ENCODE data around the gene HBA1. TPM values are rescaled to one million over a fixed set of nuclear protein-coding genes. Genes with fewer than 3 reads are reported as not detected.
"Not testable (repeated sequence)": the region's sequence is repeated elsewhere in the genome, so short reads cannot be mapped to it uniquely, and the experiment has no call there.

The HBA1 gene
- total and polyA plus RNA-seq, 10 donors: 77.8 to 25,333 (median 2,131) TPM

DNA sequence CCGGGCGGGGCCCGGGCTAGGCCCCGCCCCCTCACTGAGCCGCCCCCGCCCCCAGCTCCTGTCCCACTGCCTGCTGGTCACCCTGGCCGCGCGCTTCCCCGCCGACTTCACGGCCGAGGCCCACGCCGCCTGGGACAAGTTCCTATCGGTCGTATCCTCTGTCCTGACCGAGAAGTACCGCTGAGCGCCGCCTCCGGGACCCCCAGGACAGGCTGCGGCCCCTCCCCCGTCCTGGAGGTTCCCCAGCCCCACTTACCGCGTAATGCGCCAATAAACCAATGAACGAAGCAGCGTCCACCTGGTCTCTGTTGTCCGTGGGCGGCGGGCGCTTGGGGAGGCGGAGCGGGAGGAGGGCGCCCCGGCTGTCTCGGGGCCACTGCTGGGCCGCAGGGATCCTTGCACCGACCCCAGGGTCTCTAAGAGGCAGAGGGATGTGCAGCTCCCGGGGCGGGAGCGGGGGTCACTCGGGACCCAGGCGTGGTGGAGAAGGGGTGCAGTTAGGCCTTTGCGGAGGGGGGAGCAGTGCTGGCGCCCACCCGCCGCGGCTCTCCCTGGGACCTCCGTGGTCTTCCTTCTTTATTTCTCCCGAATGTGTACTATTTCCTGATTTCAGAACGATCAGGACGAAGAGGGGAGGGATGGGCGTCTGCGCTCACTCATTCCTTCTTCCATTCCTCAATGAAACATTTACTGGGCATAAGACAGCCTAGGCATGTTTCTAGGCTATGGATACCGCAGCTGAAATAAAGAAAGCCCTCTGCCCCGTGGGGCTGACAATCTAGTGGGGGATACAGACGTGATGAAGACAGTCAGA lies 22.1 kb upstream of the HBA1 start:
- 2 to 8% (median 2%) methylated on average over 19 to 53 of the region's 59 CpGs for WGBS, 5 donors

DNA sequence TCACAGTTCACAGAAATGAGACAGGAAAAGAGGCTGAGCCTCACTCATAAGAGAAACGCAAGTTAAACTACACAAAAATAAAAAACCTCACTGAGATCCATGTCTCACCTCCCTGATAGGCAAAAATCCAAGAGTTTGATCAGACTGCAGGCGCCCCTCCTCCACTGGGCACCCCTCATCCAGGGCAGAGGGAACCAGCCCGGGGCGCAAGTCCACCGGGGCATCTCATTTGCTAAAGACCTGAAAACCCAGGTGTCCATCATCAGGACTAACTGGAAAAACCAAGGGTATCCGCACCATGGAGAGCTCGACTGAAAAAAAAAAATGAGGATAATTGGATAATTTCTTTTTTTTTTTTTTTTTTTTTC lies 21.5 kb upstream of the HBA1 start:
- peaks cover 6 to 12% (median 10%) of the 10 kb centered on the region in 6 donors for H3K4me1 ChIP-seq
- H3K4me3 ChIP-seq: peak overlapping the region in 2 of 8 donors; percentile 46 to 67
- TF ChIP-seq POLR2AphosphoS5 (IDR thresholded peaks at IDR 0.05): no peak
- TF ChIP-seq POLR2A (IDR thresholded peaks at IDR 0.05): no peak
- TF ChIP-seq CTCF (IDR thresholded peaks at IDR 0.05 in 8 of 11, conservative IDR thresholded peaks at IDR 0.05 in 3 of 11): no peak
- H3K36me3 ChIP-seq: no peaks in the 10 kb centered on the region
- DNase-seq: no peak
- intact Hi-C loops (cut with DNase I; ENCODE audit: low total_unique reads): no loop called here
- peaks cover 0 to 59% (median 21%) of the 10 kb centered on the region in 7 donors for H3K27me3 ChIP-seq (replicated peaks in 1 of 7)
- no peaks in the 10 kb centered on the region for H3K9me3 ChIP-seq
- WGBS, 5 donors: 64 to 75% (median 69%) methylated on average over 7 of the region's 7 CpGs
- H3K27ac ChIP-seq: no peak overlapping the region

More for the DNA sequence above, 22.1 kb upstream of the HBA1 start:
- no peak for DNase-seq
- Histone ChIP-seq H3K27ac (peak overlapping the region in 1 of 8 donors; percentile 14), H3K4me1 (peaks cover 6 to 12% (median 10%) of the 10 kb centered on the region in 6 donors), H3K36me3 (no peaks in the 10 kb centered on the region), H3K4me3 (peak overlapping the region; percentile 6 to 67 (median 36)), H3K9me3 (no peaks in the 10 kb centered on the region), H3K27me3 (replicated peaks in 1 of 7) (peaks cover 0 to 60% (median 21%) of the 10 kb centered on the region in 7 donors)
- intact Hi-C loops (cut with DNase I; ENCODE audit: low total_unique reads): no loop called here
- no peak for TF ChIP-seq POLR2AphosphoS5 (IDR thresholded peaks at IDR 0.05)
- TF ChIP-seq POLR2A (IDR thresholded peaks at IDR 0.05): no peak
- TF ChIP-seq CTCF (IDR thresholded peaks at IDR 0.05 in 8 of 11, conservative IDR thresholded peaks at IDR 0.05 in 3 of 11): no peak

- intact Hi-C loops (cut with DNase I; ENCODE audit: low total_unique reads): no loop called here
- TF ChIP-seq POLR2AphosphoS5 (IDR thresholded peaks at IDR 0.05) (no peak), POLR2A (IDR thresholded peaks at IDR 0.05) (no peak), CTCF (IDR thresholded peaks at IDR 0.05 in 8 of 11, conservative IDR thresholded peaks at IDR 0.05 in 3 of 11) (no peak)
- no peak overlapping the region for H3K4me3 ChIP-seq
- H3K9me3 ChIP-seq: no peaks in the 10 kb centered on the region
- no peak overlapping the region for H3K27ac ChIP-seq
- peaks cover 6 to 10% (median 8%) of the 10 kb centered on the region in 6 donors for H3K4me1 ChIP-seq
- peaks cover 0 to 74% (median 24%) of the 10 kb centered on the region in 7 donors for H3K27me3 ChIP-seq (replicated peaks in 1 of 7)
- no peaks in the 10 kb centered on the region for H3K36me3 ChIP-seq
- peak; percentile 18 for DNase-seq
- 43 to 55% (median 48%) methylated on average over 6 of the region's 6 CpGs for WGBS, 5 donors
Measured at GRCh38 chr16:159136-159849, 17.2 kb upstream of the HBA1 start.

- intact Hi-C loops (cut with DNase I; ENCODE audit: low total_unique reads); H3K9me3 ChIP-seq; H3K27ac ChIP-seq; H3K4me3 ChIP-seq; H3K36me3 ChIP-seq; H3K4me1 ChIP-seq: not testable (repeated sequence)
- peak; percentile 34 for DNase-seq
- H3K27me3 ChIP-seq (replicated peaks in 1 of 7): peaks cover 0 to 69% (median 19%) of the 10 kb centered on the region in 7 donors
- WGBS, 5 donors: 66 to 76% (median 73%) methylated on average over 12 to 20 of the region's 20 CpGs
Measured at GRCh38 chr16:160242-160641, 16.2 kb upstream of the HBA1 start.

Data from spleen (tissue), 11 donors.